HepG2 (cell line): Measurements from ENCODE around the gene OPALIN. TPM values are rescaled to one million over a fixed set of nuclear protein-coding genes. Genes with fewer than 3 reads are reported as not detected.
"Not testable (repeated sequence)": the region's sequence is repeated elsewhere in the genome, so short reads cannot be mapped to it uniquely, and the experiment has no call there.

ENCODE experiments used
- ATAC-seq: fragments of 200-7000 bp; cut with Tn5 transposase; 3 replicates; pipeline ENCODE4 v1.9.1; 2020; ENCODE audit warnings: mild to moderate bottlenecking, moderate library complexity
- BruUV-seq: library from RNA; stranded (reverse); fragments of 400-500 nt; replicated peaks from 2 replicates; lab custom pipeline; 2021; lab: Mats Ljungman, UMichigan
- CTCF ChIA-PET: fragments of 300-600 bp; formaldehyde crosslinking; extraction: SDS; loops from one replicate; lab custom pipeline; 2021; ENCODE audit warnings: low total read pairs, inconsistent platforms, low intra/inter-chr PET ratio; lab: Yijun Ruan, JAX
- POLR2A ChIA-PET: fragments of 350-600 bp; sonication (Branson Sonifier 250); formaldehyde crosslinking; loops from one replicate; lab custom pipeline; 2020; ENCODE audit warnings: antibody characterized with exemption, inconsistent platforms; lab: Yijun Ruan, JAX
- DNase-seq: peaks from one replicate; pipeline ENCODE4 v3.0.0-alpha.2; 2015; ENCODE audit warnings: low spot score
- FAIRE-seq: peaks from 3 replicates; lab custom pipeline; 2011; peaks lifted over from hg19 to GRCh38; lab: Jason Lieb, UNC
- H2AFZ ChIP-seq: one replicate; pipeline ENCODE4 v1.6.1; 2011; ENCODE audit warnings: low read length, inconsistent platforms
- H3K27ac ChIP-seq: fragments of 300-600 bp; 3 replicates; pipeline ENCODE4 v1.8.0; 2011; ENCODE audit warnings: mixed run types, mild to moderate bottlenecking, mixed read lengths, low read length, inconsistent platforms; ENCODE audit not compliant: insufficient read depth; ENCODE audit errors: extremely low read length
- H3K27me3 ChIP-seq, 2 experiments: fragments of 200-600 bp in 1 of 2; 2 replicates in 1 of 2; 3 replicates in 1 of 2; pipeline versions ENCODE4 v1.6.0 to v1.8.0; 2011; ENCODE audit warnings: low read length in 2 of 2, mild to moderate bottlenecking in 2 of 2, moderate library complexity in 2 of 2, inconsistent platforms in 1 of 2; ENCODE audit not compliant: insufficient read depth in 2 of 2, control insufficient read depth in 1 of 2
- H3K36me3 ChIP-seq, 2 experiments: fragments of 200-600 bp in 1 of 2; replicated peaks in 1 of 2; 2 replicates in 1 of 2; 3 replicates in 1 of 2; pipeline versions ENCODE4 v1.5.1 to v1.8.0; 2011; ENCODE audit warnings: low read length in 2 of 2, inconsistent platforms in 1 of 2; ENCODE audit not compliant: insufficient read depth in 2 of 2, control insufficient read depth in 1 of 2
- H3K4me1 ChIP-seq: 2 replicates; pipeline ENCODE4 v1.5.1; 2012; ENCODE audit warnings: low read length, inconsistent platforms; ENCODE audit not compliant: insufficient read depth
- H3K4me2 ChIP-seq: 2 replicates; pipeline ENCODE4 v1.6.0; 2011; ENCODE audit warnings: low read depth, low read length, inconsistent platforms
- H3K4me3 ChIP-seq, 3 experiments: fragments of 200-600 bp in 1 of 3; sonication (generic), shearing (Covaris generic) in 1 of 3; replicated peaks in 1 of 3; 2 replicates each; pipeline ENCODE4 v1.5.1; 2011 to 2016; ENCODE audit warnings: low read length in 3 of 3, inconsistent platforms in 2 of 3, low read depth in 2 of 3, mild to moderate bottlenecking in 2 of 3, control low read depth in 1 of 3, mixed read lengths in 1 of 3; ENCODE audit not compliant: insufficient read depth in 1 of 3
- H3K79me2 ChIP-seq: one replicate; pipeline ENCODE4 v1.6.1; 2011; ENCODE audit warnings: low read length, inconsistent platforms; ENCODE audit not compliant: insufficient read depth
- H3K9ac ChIP-seq: 2 replicates; pipeline ENCODE4 v1.6.0; 2011; ENCODE audit warnings: mild to moderate bottlenecking, low read depth, low read length, inconsistent platforms; ENCODE audit not compliant: insufficient read depth
- H3K9me3 ChIP-seq: 2 replicates; pipeline ENCODE4 v1.5.1; 2012; ENCODE audit warnings: mild to moderate bottlenecking, low read length
- H4K20me1 ChIP-seq: 2 replicates; pipeline ENCODE4 v1.6.0; 2011; ENCODE audit warnings: inconsistent platforms, mild to moderate bottlenecking, low read length, moderate library complexity; ENCODE audit not compliant: insufficient read depth
- BRF2 ChIP-seq: sonication (generic); formaldehyde crosslinking; IDR thresholded peaks from 2 replicates; pipeline ENCODE4 v1.8.1; 2022; ENCODE audit warnings: mild to moderate bottlenecking, missing genetic modification reagents
- TOPORS ChIP-seq: sonication (generic); formaldehyde crosslinking; IDR thresholded peaks from 2 replicates; pipeline ENCODE4 v1.8.0; 2023; ENCODE audit warnings: mild to moderate bottlenecking, missing genetic modification reagents
- ZNF224 ChIP-seq: sonication (generic); formaldehyde crosslinking; IDR thresholded peaks from 2 replicates; pipeline ENCODE4 v1.5.0; 2020; ENCODE audit warnings: mild to moderate bottlenecking, missing genetic modification reagents
- ZNF496 ChIP-seq: sonication (generic); formaldehyde crosslinking; IDR thresholded peaks from 2 replicates; pipeline ENCODE4 v1.8.1; 2023; ENCODE audit warnings: mild to moderate bottlenecking, moderate library complexity, missing genetic modification reagents; ENCODE audit not compliant: insufficient replicate concordance
- ZNF576 ChIP-seq: sonication (generic); formaldehyde crosslinking; IDR thresholded peaks from 2 replicates; pipeline ENCODE4 v1.4.0; 2020; ENCODE audit warnings: mild to moderate bottlenecking, missing genetic modification reagents
- WGBS: methylation state at CpG from one replicate; pipeline ENCODE4 v1.1.6; 2017; ENCODE audit warnings: low lambda C conversion rate; 5-methylcytosine and 5-hydroxymethylcytosine counted together
- in situ Hi-C: cut with HindIII; loops from 2 replicates; pipeline ENCODE4 v1.10.0; 2017; ENCODE audit warnings: low pct_unique_long_range_greater_than_20kb; ENCODE audit not compliant: extremely low pct_ligation_motif_present
- intact Hi-C: fragments of 100-400 bp; cut with micrococcal nuclease; formaldehyde crosslinking; loops from one replicate; pipeline ENCODE4 v1.10.0; 2022; ENCODE audit not compliant: unreplicated experiment
- polyA plus RNA-seq, 8 experiments: library from polyadenylated mRNA; depleted of rRNA in 3 of 8; stranded (reverse) in 7 of 8; unstranded in 1 of 8; fragments of >200 nt; fragmentation: Illumina TruSeq in 4 of 8; extraction: Trizol in 4 of 8; gene quantifications; 2 replicates each; pipeline versions ENCODE4 v1.2.1 to v1.2.3, GENCODE V29; 2011 to 2016; ENCODE audit warnings: low read depth in 4 of 8, missing spikeins in 1 of 8, mixed read lengths in 1 of 8; ENCODE audit not compliant: insufficient read depth in 1 of 8
- total RNA-seq, 5 experiments: library from RNA; depleted of rRNA; stranded (reverse); fragments of >200 nt; fragmentation: Illumina TruSeq; extraction: Trizol; gene quantifications; 2 replicates each; pipeline ENCODE4 v1.2.3, GENCODE V29; 2016; ENCODE audit warnings: low read depth in 1 of 5
- TF ChIP-seq, protein P1 (sequence below): sonication (generic); formaldehyde crosslinking; IDR thresholded peaks from 2 replicates; pipeline ENCODE4 v1.4.0; 2020; ENCODE audit warnings: mild to moderate bottlenecking, missing genetic modification reagents

Gene OPALIN
- total and polyA plus RNA-seq, 2 of the 13 experiments (the other 11 are each of a cell fraction or from before 2014, with no cell fraction given) = not detected

DNA sequence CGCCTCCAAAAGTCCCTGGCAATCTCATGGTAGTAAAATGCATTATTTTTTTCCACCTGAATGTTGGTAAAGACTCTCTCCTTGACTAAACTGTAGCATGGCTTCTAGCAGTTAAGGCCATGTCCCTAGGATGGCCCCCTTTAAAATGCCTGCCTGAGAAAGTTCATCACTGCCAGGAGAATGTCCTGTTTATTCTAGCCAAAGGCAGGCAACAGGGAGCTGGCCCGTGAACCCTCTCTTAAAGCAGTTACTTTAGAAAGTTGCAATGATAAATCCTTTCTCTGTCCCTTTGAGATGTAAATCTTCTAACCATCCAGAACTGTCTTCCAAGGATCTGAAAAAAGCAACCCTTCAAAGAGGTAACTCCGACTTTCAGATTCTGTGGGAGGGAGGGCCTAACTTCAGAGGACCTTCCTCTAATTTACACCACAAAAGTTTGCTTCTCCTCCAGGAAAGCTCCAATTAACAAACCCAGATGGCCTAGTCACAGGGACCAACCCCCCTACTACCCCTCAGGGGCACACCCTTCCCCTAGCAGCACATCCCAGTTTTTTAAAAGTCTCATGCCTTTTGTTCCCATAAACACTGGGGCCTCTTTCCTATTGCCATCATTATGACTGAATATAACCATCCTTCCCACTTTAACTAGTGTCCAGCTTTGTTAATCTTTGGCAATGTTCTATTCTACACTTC, 49.0 kb downstream of the OPALIN start:
- H3K4me3 ChIP-seq = no peak overlapping the region
- no peaks in the 10 kb centered on the region for H3K4me1 ChIP-seq
- intact Hi-C loops = no loop called here
- H2AFZ ChIP-seq = no peak overlapping the region
- WGBS = 7% methylated on average over 3 of the region's 3 CpGs
- TF ChIP-seq ZNF576 (CRISPR knock-in tag) (no peak), BRF2 (no peak), ZNF496 (CRISPR knock-in tag) (no peak), ZNF224 (CRISPR knock-in tag) (no peak), TOPORS (CRISPR knock-in tag) (no peak)
- TF ChIP-seq, protein P1, sequence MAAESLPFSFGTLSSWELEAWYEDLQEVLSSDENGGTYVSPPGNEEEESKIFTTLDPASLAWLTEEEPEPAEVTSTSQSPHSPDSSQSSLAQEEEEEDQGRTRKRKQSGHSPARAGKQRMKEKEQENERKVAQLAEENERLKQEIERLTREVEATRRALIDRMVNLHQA (CRISPR knock-in tag) = no peak
- CTCF ChIA-PET = no interaction called here
- no peaks in the 10 kb centered on the region for H3K9me3 ChIP-seq
- no peak overlapping the region for H3K9ac ChIP-seq
- no TSS peak for BruUV-seq
- POLR2A ChIA-PET = no interaction called here
- no peaks in the 10 kb centered on the region; a peak in 1 of 5 replicates for H3K27me3 ChIP-seq
- no peak overlapping the region for H3K4me2 ChIP-seq
- no peak for FAIRE-seq
- no peak for DNase-seq
- no peaks in the 10 kb centered on the region for H3K79me2 ChIP-seq
- H3K36me3 ChIP-seq = no peaks in the 10 kb centered on the region
- no peak for ATAC-seq
- H4K20me1 ChIP-seq = no peaks in the 10 kb centered on the region
- in situ Hi-C loops = no loop called here
- no peak overlapping the region for H3K27ac ChIP-seq

GRCh38 chr10:96308854-96309253, 49.9 kb downstream of the OPALIN start:
- CTCF ChIA-PET, H3K9ac ChIP-seq, H2AFZ ChIP-seq, intact Hi-C loops, H3K27ac ChIP-seq, DNase-seq, FAIRE-seq, H3K4me2 ChIP-seq, H3K36me3 ChIP-seq, POLR2A ChIA-PET, in situ Hi-C loops, H3K27me3 ChIP-seq, ATAC-seq, H4K20me1 ChIP-seq, H3K9me3 ChIP-seq, H3K4me3 ChIP-seq, H3K79me2 ChIP-seq, BruUV-seq, H3K4me1 ChIP-seq: not testable (repeated sequence)
- WGBS = 6% methylated on average over 4 of the region's 4 CpGs
